ENCODE data around the gene S100A7.
A peak's percentile ranks its signal among the peaks of the same experiment; 100 is the strongest.

Gene S100A7

DNA sequence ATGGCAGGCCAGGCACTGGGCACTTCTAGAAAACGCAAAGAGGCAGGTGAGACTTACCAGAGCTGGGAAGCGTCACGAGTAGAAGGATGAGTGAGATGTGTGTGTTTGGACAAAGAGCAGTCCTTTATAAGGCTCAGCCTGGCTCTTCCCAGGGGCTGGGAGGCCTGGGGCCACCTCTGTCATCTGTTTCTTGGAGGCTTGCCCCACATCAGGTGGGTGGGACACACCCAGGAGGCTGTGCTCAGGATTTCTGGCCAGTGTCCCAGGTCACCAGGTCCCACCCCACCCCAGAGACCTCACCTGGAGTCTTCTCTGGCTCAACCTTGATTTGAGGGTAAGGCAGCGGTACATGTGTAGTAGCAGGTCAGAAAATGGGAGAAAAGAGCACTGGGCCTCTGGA, at the start of gene S100A7:
Gene S100A7, minus strand, starts transcription at position 101 of the 400 bp plus-strand sequence. CDS start 1,638 bp downstream, outside the sequence.
- no peak for DNase-seq

DNA sequence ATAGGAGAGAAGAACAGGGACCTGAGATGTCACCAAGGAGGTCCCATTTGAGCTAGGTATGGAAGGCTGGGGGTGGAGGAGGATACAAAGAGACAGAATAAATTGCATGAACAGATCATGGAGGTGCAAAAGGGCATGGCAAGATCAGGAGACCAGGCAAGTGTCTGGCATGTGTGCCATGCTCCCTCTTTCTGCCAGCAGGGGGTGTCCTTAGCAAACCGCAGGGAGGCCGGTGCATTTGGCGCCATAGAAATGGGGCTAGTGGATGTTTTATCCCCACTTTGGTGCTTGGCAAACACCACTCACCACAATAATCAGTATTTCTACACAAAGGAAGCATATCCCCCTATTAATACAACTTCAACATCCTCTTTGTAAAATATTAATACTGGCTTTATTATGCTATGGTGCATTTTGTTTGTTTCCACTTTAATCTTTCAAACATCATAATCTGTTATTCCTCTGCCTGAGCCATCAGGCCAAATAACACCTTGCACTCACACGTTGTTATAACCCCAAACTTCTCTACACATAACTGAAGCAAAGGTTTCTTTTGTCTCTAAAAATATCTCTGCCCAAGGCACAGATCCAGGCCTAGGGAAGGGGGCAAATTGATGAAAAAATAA, 49.4 kb upstream of the S100A7 start:
- DNase-seq = peak; percentile 83

DNA sequence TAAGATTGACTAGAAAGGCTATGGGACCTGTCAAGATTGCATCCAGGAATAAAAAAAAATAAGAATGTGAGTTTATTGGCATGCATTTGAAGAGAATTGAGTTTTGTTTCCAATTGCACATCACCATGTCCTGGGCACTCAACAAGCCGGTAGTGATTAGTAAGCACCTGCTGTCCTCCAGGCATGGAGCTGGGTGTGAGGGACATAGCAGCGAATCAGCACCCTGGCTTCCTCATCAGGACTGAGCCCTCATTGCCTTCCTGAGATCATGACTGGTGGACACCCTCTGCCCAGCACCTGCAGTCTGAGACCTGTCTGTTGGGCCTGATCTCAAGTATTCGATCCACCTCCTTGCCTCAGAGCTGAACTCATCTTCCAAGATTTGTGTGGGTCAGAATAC, 48.6 kb upstream of the S100A7 start:
- DNase-seq = no peak

DNA sequence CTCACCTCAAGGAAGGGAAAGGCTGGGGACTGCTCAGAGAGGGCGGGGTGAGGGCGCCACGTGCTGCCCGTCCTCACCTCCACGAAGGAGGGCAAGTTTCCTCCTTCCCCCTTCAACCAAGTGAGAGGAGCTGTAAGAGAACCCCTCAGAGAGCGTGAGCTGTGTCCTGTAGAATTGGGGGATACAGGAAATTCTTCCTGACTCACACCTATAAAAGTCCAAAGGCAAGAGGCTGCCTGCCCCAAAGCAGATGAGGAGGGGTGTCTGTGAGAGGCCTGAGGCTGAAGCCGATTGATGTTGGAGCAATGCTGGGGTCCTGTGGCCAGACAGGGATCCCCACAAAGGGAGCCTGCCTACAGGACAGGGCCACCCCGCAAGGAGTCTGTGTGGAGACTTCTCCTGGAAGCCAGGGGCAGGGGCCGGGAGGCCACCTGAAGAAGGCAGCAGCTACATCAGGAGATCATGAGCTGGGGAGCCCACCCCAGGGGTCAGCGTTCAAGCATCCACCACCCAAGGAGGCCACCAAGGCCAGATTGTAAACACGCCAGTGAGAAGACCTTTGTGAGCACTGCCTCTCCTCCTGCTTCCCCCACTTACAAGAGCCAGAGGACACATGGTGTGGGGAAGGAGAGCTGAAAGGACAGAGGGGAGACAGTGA, 47.6 kb upstream of the S100A7 start:
- no peak for DNase-seq

GRCh38 chr1:153506831-153507413, 46.5 kb upstream of the S100A7 start:
- no peak for DNase-seq

GRCh38 chr1:153506386-153506785, 45.9 kb upstream of the S100A7 start:
- DNase-seq = no peak

GRCh38 chr1:153505576-153505975, 45.1 kb upstream of the S100A7 start:
- DNase-seq = no peak

DNA sequence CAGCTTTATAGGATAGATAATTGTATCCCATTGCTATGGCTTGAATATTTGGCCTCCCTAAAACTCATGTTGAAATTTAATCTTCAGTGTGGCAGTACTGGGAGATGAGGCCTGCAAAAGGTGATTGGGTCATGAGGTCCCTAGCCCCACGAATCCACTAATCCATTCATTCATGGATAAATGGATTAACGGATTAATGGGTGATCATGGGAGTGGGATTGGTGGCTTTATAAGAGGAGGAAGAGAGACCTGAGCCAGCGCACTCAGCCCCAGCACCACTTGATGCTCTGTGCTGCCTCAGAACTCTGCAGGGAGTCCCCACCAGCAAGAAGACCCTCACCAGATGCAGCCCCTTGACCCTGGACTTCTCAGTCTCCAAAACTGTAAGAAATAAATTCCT, 43.3 kb upstream of the S100A7 start:
- DNase-seq = no peak

GRCh38 chr1:153498746-153499145, 38.3 kb upstream of the S100A7 start:
- no peak for DNase-seq

DNA sequence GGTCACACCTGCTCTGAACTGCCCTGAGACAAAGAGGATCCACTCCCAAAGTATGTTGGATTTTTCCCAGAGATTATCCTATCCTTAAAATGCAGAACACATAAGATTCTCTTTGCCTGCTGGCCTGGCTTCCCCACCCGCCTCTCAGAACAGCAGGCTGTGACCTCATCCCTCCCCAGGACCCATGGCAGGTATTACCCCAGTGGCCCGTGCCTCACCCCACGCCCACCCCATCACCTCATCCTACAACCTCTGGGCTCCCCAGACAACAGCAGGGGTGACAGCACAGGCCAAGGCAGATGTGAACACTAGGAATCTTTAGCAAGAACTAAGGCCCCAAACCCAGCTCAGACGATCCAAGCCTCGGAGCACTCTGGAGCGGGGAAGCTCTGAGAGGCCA, 35.1 kb upstream of the S100A7 start:
- no peak for DNase-seq

DNA sequence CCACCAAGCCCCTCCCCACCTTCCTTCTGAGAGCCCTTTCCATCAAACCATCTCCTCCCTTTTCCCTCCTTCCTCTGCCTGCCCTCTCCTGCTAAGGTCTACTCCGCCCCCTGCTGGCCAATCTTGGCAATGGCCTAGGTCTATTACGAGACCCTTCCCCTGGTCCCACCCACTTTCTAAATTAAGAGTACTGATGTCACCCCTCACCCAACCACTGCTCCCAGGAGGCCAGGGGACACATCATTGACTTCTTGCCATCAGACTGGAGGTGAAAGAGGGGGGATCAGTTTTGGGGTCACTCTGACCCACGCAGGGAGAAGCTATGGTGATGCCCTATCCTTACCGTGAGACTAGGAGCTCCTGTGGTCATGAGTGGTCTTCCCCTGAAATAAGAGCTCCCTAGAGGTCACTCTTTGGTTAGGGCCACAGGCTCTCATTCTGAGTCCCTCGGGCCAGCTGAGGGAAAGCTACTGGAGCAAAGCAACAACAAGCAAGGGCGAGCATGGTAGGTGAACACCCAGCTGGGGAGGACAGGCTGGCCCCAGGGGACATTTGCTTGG, 34.6 kb upstream of the S100A7 start:
- DNase-seq = peak; percentile 89

- no peak for DNase-seq
These were observed 33.0 kb upstream of the S100A7 start for GRCh38 chr1:153493343-153493960.

DNA sequence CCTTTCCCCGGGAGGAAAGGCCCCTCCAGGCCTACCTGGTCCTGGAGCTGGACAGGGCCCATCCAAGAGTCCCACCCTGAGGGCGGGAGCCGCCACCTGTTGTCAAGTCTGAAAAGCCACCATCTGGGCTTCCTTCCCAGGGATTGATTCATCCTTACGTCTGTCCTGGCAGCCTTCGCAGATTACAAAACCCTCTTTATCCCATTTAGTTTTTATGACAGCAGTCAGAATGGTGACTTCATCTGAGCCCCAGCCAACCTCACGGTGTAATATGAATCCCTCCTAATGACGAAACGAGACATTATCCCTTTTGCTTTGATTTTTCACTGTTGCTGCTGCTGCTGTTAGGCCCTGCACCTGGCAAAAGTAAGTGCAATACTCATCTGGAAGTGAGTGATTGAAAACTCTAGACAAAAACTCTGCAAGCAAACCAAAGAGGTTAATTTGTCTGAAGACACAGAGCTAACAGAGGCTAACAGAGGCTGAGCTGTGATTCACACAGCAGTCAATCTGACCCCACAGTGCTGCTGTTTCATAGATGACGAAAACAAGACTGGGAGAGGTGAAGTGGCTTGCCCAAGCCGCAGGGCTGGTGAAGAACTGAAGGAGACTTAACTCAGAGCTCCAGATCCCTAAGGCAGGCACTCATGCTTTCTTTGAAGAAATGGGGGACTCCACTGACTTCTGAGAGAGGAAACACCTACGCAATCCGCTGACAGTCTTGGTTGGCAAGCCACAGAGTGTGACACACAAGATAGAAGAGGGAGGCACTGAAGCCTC, 30.0 kb upstream of the S100A7 start:
- no peak for DNase-seq

GRCh38 chr1:153488731-153489130, 28.3 kb upstream of the S100A7 start:
- no peak for DNase-seq

DNA sequence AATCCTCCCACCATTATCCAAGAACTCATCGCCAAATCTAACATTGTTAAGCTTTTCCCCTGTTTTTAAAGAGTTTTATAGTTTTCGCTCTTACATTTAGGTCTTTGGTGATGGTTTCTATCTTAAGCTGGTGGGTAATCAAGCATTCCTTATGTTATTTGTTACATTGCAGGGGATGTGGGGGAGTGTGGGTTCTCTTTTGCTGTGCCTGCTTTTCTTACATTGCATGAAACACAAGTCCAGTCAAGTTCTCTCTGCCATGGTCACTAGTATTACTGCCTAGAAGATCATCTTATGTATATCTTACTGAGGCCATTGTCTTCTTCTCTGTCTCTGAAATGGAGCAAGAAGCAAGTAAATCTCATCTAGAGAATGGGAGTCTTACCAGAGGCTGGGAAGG, 27.3 kb upstream of the S100A7 start:
- no peak for DNase-seq

GRCh38 chr1:153485863-153486262, 25.4 kb upstream of the S100A7 start:
- DNase-seq = no peak

- no peak for DNase-seq
These were observed 23.3 kb upstream of the S100A7 start for GRCh38 chr1:153483776-153484175.

DNA sequence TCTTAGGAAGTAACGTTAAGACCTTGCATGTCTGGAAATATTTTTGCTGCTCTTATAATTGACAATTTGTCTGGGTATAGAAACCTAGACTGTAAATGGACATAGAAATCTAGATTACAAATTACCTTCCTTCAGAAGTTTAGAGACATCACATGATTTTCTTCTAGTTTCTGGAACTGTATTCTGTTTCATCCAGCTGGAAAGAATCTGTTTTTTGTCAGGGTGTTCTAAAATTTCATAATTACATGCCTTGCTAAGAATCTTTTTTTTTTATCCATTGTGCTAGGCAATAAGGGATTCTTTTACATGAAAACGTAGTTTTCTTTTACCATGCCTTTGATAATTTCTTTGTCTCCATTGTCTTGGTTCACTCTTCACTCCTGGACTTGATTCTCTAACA, 20.7 kb upstream of the S100A7 start:
- DNase-seq = no peak

DNA sequence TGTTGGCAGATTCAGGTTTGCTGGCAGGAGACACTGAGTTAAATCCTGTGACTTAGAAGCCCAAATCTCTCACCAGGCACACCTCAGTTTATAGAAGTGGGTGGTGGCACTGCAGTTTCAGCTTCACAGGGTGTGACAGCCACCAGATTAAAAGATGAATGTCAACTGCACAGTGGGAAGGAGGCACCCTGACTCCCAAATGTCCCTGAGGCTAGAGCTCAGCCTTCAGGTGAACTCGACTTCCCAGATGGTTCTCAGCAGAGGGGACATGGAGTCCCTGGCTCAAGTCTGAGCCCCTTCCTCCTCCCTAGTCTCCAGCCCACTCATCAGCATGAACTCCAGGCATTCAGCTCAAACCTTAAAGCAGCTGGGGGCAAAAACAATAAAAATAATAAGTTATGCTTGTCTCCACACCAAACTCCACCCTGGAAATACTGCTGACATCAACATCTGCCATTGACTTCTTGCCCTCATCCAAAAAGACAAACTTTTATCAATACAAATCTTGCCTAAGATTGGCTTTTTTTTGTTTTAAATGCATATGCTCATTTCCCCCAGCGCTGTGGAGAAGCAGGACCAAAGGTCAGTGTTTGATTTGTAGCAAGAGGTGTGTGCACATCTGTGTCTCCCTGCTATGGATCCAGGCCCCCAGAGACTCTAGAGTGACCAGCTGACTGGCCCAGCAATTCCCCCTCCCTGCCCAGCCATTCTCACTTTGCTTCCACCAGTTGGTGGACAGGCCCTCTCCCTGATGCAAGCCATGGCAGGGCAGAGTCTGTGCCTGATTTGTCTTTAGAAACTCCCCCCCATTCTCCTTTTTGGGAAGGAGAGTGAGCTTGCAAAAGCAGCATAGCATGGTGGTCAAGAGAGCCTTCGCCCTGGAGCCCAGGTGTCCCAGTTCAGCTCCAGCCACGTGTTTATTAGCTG, 18.5 kb upstream of the S100A7 start:
- DNase-seq = no peak

DNA sequence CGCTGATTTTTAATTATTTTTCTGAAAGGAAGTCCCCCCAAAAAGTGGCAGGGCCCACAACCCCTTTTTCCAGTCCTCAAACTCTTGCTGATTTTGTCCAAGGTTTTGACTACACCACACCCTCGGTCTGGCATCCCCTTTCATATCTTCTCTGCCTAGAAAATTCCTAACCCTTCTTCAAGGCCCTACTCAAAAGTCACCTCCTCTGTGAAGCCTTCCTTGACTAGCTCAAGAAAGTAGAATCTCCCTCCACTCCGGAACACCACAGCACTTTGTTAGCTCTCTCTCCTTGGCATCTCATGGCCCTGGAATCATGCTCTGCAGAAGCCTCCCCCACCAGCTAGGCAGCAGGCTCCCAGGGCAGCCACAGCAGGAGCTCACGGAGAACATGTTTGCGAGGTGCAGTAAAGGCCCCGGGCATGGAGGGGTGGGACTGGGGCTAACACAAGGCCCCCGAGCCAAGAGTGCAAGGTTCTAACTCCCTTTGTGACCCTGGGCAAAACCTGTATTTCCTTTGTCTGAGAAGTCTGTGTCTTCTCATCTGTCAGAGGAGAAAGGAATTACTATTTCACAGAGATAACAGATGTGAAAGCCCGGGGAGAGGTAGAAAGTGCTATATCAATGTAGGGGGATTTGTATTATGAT, 17.7 kb upstream of the S100A7 start:
- no peak for DNase-seq

- DNase-seq = no peak
These were observed 16.1 kb upstream of the S100A7 start for GRCh38 chr1:153476491-153477093.
